HG03097 (cell line): Measurements from ENCODE around the gene RMND5A.
"Not testable (repeated sequence)": the region's sequence is repeated elsewhere in the genome, so short reads cannot be mapped to it uniquely, and the experiment has no call there.

Experiments used
- ATAC-seq: cut with Tn5 transposase; IDR thresholded peaks from one replicate; pipeline ENCODE4 v1.9.1; 2021; ENCODE audit not compliant: unreplicated experiment, low FRiP score

The RMND5A gene

DNA sequence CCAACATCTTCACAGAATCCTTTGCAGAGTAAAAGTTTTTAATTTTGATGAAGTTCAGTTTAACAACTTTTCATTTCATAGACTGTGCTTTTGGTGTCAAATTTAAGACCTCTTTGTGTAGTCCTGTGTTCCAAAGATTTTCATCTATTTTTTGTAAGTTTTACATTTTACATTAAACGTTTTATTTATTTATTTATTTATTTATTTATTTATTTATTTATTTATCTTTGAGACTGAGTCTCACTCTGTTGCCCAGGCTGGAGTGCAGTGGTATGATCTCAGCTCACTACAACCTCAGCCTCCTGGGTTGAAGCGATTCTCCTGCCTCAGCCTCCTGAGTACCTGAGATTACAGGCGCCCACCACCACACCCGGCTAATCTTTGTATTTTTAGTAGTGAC is 12.0 kb upstream of the RMND5A start:
- ATAC-seq, result not testable (repeated sequence)

DNA sequence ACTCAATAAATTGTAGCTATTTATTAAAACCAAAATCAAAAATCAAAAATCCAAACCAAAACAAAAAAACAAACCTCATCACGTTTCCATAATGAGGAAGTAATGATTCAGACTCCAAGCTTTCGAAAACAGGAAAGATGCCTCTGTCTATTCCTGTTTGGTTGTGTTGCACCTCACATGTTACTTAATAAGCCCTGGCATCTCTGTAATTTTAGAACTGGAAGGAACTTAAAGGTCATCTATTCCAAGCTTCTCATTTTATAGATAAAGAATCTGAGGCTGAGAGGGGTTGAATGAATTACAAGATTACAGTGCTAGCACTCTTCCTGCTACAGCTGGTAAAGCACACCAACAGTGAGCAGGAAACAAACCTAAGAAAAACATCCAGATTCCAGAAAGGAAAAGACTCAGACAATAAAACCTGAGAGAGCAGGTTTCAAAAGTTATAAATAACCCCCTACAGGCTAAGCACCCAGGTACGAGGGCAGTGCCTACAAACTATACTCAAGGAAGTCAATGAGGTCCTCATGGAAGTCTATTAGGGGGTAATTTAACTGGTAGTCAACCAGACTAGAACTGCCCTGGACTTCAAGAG is 5.4 kb upstream of the RMND5A start:
- ATAC-seq, result not testable (repeated sequence)

GRCh38 chr2:86719263-86719636 is 841 bp upstream of the RMND5A start:
- not testable (repeated sequence) for ATAC-seq

DNA sequence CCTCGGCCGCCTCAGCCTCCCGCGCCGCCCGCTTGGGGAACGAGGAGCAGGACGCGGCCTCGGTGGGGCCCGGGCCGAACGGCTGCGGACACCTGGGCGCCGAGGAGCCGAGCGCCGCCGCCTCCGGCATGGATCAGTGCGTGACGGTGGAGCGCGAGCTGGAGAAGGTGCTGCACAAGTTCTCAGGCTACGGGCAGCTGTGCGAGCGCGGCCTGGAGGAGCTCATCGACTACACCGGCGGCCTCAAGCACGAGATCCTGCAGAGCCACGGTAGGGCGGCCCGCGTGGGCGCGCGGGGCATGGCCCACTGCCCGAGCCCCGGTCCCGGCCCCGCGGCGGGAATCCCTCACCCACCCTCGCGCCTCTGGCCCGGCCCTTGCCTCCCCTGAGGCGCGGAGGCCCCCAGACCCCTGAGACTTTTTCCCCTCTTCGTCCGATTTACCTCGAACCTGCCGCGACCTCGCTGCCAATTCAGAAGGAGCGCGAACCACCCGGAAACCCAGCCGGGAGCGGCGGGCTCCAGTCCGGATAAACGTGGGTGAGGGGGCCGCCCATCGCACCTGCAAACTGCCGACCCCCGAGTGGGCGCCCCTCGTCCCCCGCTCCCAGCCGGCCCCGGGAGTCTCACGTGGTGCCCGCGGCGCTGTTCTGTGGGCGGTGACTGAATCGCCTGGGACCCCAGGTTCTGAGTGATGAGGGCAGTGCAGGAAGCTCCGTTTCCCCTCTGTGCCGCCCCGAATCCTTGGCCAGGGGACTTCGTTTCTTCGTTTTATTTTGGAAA is 639 bp downstream of the RMND5A start:
- ATAC-seq, result peak; percentile 27

DNA sequence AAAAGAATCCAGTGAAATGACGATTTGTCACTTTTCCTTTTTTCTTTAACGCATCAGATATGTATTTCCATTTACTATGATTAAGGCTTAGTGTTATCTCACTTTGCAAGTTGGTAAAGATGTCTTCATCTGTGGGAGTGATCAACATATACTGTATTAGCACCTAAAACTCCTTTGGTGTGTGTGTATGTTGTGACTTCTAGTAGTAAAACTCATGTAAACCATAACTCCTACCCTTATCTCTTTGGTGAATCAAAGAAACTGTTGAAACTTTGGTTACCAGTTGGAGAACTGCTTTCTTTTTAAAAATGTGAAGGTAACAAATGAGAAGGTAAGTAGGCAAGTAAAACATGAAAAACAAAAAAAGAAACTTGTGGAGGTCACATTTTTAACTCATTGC is 5.6 kb downstream of the RMND5A start:
- ATAC-seq, result not testable (repeated sequence)

- not testable (repeated sequence) for ATAC-seq
Observed at GRCh38 chr2:86732040-86732525, 12.0 kb downstream of the RMND5A start.

DNA sequence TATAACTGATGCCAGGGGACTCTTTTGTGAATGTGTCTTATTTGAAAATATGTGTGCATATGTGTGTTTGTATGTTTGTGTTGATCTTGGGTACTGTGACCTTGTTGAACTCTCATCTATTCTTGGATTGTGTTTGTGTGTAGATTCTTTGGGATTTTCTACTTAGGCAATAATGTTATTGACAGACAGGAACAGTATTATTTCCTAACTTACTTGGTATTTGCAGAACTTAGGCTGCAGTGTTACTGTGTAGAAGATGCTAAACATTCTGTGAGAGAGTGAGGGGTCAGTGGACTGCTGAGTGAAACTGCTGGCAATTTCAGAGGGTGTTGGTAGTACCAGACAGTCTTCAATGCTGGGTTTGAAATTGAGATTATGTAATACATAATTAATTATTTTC is 12.7 kb downstream of the RMND5A start:
- not testable (repeated sequence) for ATAC-seq

GRCh38 chr2:86733528-86733927 is 13.4 kb downstream of the RMND5A start:
- not testable (repeated sequence) for ATAC-seq

DNA sequence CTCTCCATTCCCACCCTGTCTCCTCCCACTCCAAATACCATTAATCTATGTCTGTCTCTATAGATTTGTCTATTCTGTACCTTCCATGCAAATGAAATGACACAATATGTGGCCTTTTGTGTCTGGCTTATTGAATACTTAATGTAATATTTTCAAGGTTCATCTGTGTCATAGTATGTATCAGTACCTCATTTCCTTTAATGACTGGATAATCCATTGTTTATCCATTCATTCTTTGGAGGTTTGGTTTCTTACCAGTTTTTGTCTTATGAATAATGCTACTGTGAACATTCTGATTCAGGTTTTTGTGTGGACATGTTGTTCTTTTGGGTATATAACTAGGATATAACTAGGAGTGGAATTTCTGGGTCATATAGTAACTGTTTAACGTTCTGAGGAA is 14.8 kb downstream of the RMND5A start:
- not testable (repeated sequence) for ATAC-seq

- ATAC-seq, result not testable (repeated sequence)
Observed at GRCh38 chr2:86739485-86739884, 19.4 kb downstream of the RMND5A start.

- not testable (repeated sequence) for ATAC-seq
Observed at GRCh38 chr2:86739889-86740288, 19.8 kb downstream of the RMND5A start.

DNA sequence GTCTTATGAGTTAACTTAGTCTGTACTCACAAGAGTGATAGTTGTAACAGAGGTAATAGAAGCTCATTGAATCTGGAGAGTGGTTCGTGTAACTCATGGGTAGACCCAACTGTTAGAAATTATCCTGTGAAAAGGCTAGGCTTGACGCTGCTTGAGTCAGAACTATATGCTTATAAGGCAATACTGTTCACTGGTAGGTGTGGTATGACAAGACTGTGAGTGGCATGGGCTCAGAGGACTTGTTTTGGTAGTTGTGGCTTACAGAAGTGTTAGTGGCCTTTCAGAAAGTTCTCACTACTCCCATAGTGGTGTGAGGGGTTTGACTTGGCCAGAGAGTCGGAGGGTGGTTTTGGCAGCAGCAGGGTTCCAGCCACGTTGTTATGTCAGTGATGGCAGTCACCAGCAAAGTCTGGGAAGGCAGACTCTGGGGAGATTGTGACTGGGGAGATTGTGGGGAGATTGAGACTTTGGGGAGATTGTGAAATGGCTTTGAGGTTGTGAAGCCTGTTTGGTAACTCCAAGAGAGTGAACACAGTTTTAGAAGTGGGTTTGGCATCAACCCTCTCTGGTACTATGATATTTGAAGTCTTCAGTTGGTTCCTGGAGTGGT is 21.9 kb downstream of the RMND5A start:
- ATAC-seq, result not testable (repeated sequence)

DNA sequence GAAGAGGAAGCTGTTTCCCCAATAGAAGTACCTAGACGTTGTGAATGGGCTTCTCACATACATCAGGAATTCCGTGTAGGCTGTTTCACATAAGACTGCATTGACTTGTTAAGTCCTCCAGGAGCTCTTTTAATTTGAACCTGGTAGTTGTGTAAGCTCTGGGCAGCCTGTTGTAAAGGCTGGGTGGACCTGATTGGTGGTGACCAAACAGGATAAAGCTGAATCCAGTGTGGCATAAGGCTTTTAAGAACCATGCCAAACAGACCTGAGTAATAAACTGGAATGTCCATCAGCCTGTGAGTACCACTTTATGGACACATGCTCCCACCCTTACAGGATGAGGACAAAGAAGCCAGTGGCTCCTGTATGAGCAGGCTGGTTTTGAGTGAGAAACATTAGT is 24.1 kb downstream of the RMND5A start:
- ATAC-seq, result no peak

GRCh38 chr2:86746939-86747338 is 26.8 kb downstream of the RMND5A start:
- ATAC-seq, result no peak

- ATAC-seq, result no peak
Observed at GRCh38 chr2:86747711-86748639, 27.9 kb downstream of the RMND5A start.

DNA sequence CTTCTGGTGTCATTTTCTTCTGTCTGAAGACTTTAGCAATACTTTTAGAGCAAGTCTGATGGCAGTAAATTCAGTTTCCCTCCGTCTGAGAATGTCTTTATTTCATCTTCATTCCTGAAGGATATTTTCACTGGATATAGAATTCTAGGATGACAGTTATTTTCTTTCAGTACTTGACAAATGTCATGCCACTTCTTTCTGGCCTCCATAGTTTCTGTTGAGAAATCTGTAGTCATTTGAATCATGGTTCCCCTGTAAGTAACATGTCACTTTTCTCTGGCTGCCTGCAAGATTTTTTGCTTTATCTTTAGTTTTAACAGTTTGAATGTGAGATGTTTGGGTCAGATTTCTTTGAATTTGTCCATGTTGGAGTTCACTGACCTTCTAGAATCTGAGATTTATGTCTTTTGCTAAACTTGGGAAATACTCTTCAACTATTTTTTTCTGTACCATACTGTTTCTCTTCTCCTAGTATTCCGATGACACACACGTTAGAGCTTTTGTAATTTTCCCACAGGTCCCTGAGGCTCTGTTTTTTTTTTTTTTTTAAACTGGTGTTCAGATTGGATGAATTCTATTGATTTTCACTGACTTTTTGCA is 30.2 kb downstream of the RMND5A start:
- ATAC-seq, result no peak

DNA sequence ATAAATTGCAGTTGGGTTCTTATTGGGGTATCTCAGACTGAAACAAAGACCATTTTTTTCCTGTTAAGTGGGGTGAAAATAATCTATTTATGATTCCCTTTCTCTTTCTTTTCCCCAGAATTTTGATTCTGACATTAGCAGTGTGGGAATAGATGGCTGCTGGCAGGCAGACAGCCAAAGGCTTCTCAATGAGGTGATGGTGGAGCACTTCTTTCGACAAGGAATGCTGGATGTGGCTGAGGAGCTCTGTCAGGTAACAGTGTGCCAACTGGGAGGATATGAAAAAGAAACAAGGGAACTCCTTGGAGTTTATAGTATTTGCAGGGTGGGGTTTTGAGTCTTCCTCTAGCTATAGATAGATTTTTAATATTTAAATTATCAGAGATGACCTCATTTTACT is 31.7 kb downstream of the RMND5A start:
- ATAC-seq, result no peak

DNA sequence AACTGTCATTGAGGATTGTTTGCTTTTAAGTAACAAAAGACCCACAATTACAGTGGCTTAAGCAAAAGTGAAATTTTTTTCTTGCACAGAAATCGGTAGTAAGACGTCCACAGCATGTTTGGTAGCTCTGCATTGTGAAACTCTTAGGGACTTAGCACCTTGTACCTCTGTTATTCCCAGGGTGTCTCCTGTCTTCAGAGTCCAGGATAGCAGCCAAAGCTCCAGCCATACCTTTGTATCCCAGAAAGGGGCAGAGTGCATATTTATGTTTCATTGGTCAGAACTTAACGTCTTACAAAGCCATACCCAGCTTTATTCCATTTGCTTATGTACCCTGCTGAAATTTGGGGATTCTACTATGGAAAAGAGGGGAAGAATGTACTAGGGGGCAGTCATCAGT is 32.8 kb downstream of the RMND5A start:
- ATAC-seq, result no peak

DNA sequence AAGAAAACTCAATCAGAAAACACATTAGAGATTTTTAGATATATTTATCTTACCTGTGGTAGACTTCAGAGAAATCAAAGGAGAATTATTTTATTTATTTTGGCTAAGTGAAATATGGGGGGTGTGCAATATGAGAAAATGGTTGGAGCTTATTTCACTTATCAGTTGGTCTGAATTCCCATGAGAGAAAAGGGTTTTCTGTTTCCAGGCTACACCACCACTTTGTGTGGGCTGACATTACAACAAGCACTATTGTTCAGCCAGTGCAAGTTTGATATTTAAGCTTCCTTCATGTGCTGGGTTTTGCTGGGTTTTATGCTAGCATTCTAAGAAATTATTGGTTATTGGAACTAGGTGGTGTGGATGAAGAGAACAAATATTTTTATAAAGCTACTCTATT is 33.5 kb downstream of the RMND5A start:
- no peak for ATAC-seq

DNA sequence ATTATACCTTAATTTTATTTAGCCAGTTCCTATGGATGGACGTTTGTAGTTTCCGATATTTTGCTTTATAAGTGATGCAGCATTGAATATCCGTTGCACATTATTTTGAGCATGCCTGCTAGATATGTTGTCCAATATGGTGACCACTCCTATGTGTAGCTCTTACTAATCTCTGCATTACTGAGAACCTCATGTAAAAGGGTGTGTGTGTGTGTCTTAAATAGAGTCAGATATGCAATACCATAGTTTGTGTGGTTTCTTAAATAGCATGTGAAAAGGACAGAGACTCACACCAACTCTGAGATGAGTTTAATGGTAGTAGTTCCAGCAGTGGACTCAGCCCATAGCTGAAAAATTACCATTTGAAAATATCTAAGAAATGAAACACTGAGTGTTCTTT is 38.3 kb downstream of the RMND5A start:
- no peak for ATAC-seq
